A549 (cell line): ENCODE results near the gene PIGU. TPM values are rescaled to one million over a fixed set of nuclear protein-coding genes. Genes with fewer than 3 reads are reported as not detected.
A peak's percentile ranks its signal among the peaks of the same experiment; 100 is the strongest.

Experiments
- ATAC-seq, 2 experiments: fragments of 200-7000 bp in 1 of 2; fragments of >200 bp in 1 of 2; cut with Nextera tagmentation in 1 of 2; cut with Tn5 transposase in 1 of 2; 3 replicates each; pipeline versions ENCODE4 v1.8.0 to v1.9.1; 2018 to 2020; ENCODE audit warnings: mild to moderate bottlenecking in 1 of 2, moderate library complexity in 1 of 2
- CTCF ChIA-PET: fragments of 300-600 bp; sonication (Branson Sonifier 250); formaldehyde crosslinking; extraction: SDS; loops from one replicate; lab custom pipeline; 2021; ENCODE audit warnings: antibody characterized with exemption, inconsistent platforms; lab: Yijun Ruan, JAX
- POLR2A ChIA-PET: fragments of 350-600 bp; formaldehyde crosslinking; extraction: SDS; loops from one replicate; lab custom pipeline; 2021; ENCODE audit warnings: antibody characterized with exemption, inconsistent platforms; lab: Yijun Ruan, JAX
- DNase-seq, 2 experiments: peaks; one replicate each; pipeline versions ENCODE4 v3.0.0 to v3.0.0-alpha.2; 2011 to 2016; ENCODE audit warnings: low read depth in 1 of 2, low spot score in 1 of 2
- FAIRE-seq: peaks from 2 replicates; lab custom pipeline; 2011; peaks lifted over from hg19 to GRCh38; lab: Jason Lieb, UNC
- H3K27ac ChIP-seq, 2 experiments: fragments of >200 bp; sonication (Bioruptor Twin); formaldehyde crosslinking; 3 replicates each; pipeline ENCODE4 v1.5.1; 2016 to 2017
- H3K4me1 ChIP-seq: fragments of >200 bp; sonication (Bioruptor Twin); formaldehyde crosslinking; 3 replicates; pipeline ENCODE4 v1.6.1; 2016
- H3K4me2 ChIP-seq: fragments of >200 bp; sonication (Bioruptor Twin); formaldehyde crosslinking; 3 replicates; pipeline ENCODE4 v1.6.1; 2016
- H3K4me3 ChIP-seq: fragments of >200 bp; sonication (Bioruptor Twin); formaldehyde crosslinking; 3 replicates; pipeline ENCODE4 v1.5.1; 2016
- H3K9me3 ChIP-seq: fragments of >200 bp; sonication (Bioruptor Twin); formaldehyde crosslinking; 3 replicates; pipeline ENCODE4 v1.6.1; 2016
- CBX2 ChIP-seq: fragments of 200-600 bp; sonication (generic); IDR thresholded peaks from 2 replicates; pipeline ENCODE4 v1.6.1; 2016; ENCODE audit warnings: low read depth, mild to moderate bottlenecking, borderline replicate concordance
- CBX8 ChIP-seq: fragments of 200-600 bp; sonication (generic); IDR thresholded peaks from 2 replicates; pipeline ENCODE4 v1.6.1; 2016
- CEBPB ChIP-seq, 2 experiments: fragments of >200 bp in 1 of 2; sonication (Bioruptor Twin) in 1 of 2; formaldehyde crosslinking in 1 of 2; IDR thresholded peaks; 2 replicates each; pipeline ENCODE4 v1.6.1; 2012 to 2016
- CHD4 ChIP-seq: fragments of 200-600 bp; sonication (generic); IDR thresholded peaks from 2 replicates; pipeline ENCODE4 v1.6.1; 2016; ENCODE audit warnings: antibody characterized with exemption, mild to moderate bottlenecking, borderline replicate concordance
- E2F6 ChIP-seq: IDR thresholded peaks from 2 replicates; pipeline ENCODE4 v1.6.1; 2012; ENCODE audit warnings: low read depth, borderline replicate concordance
- EP300 ChIP-seq, 2 experiments: fragments of >200 bp; sonication (Bioruptor Twin); formaldehyde crosslinking; IDR thresholded peaks; 2 replicates in 1 of 2; 3 replicates in 1 of 2; pipeline ENCODE4 v1.6.1; 2016 to 2017
- HOXB13 ChIP-seq: fragments of 250-450 bp; sonication (Bioruptor Pico); IDR thresholded peaks from 2 replicates; pipeline ENCODE4 v1.5.0; 2020; ENCODE audit warnings: low read depth, mild to moderate bottlenecking, moderate library complexity
- JUN ChIP-seq, 2 experiments: fragments of >200 bp; sonication (Bioruptor Twin); formaldehyde crosslinking; IDR thresholded peaks; 2 replicates in 1 of 2; 3 replicates in 1 of 2; pipeline ENCODE4 v1.6.1; 2016 to 2017
- NFE2L2 ChIP-seq: fragments of 150-350 bp; conservative IDR thresholded peaks from 2 replicates; pipeline ENCODE4 v1.6.1; 2014; ENCODE audit warnings: low read length
- NPAS2 ChIP-seq: fragments of 250-450 bp; sonication (Bioruptor Pico); IDR thresholded peaks from 2 replicates; pipeline ENCODE4 v1.8.0; 2022; ENCODE audit warnings: mild to moderate bottlenecking, moderate library complexity, borderline replicate concordance
- NR3C1 ChIP-seq: fragments of >200 bp; sonication (Bioruptor Twin); formaldehyde crosslinking; IDR thresholded peaks from 3 replicates; pipeline ENCODE4 v1.6.1; 2017
- PHF8 ChIP-seq: fragments of 200-600 bp; sonication (generic); IDR thresholded peaks from 2 replicates; pipeline ENCODE4 v1.6.1; 2016; ENCODE audit warnings: low read depth, mild to moderate bottlenecking, antibody characterized with exemption, moderate library complexity, borderline replicate concordance
- RAD21 ChIP-seq, 2 experiments: fragments of >200 bp in 1 of 2; sonication (Bioruptor Twin) in 1 of 2; formaldehyde crosslinking in 1 of 2; IDR thresholded peaks in 1 of 2; conservative IDR thresholded peaks in 1 of 2; 2 replicates in 1 of 2; 3 replicates in 1 of 2; pipeline ENCODE4 v1.6.1; 2012 to 2018; ENCODE audit warnings: inconsistent platforms in 1 of 2
- RARB ChIP-seq: fragments of 250-450 bp; sonication (Bioruptor Pico); IDR thresholded peaks from 2 replicates; pipeline ENCODE4 v1.8.0; 2021; ENCODE audit warnings: mild to moderate bottlenecking, moderate library complexity
- RCOR1 ChIP-seq: fragments of 150-350 bp; IDR thresholded peaks from 2 replicates; pipeline ENCODE4 v1.6.1; 2014; ENCODE audit warnings: antibody characterized with exemption, low read length, low read depth
- RNF2 ChIP-seq: fragments of 200-600 bp; sonication (generic); IDR thresholded peaks from 2 replicates; pipeline ENCODE4 v1.6.1; 2016; ENCODE audit warnings: low read depth, mild to moderate bottlenecking, antibody characterized with exemption, moderate library complexity, borderline replicate concordance
- SMC3 ChIP-seq: fragments of >200 bp; sonication (Bioruptor Twin); formaldehyde crosslinking; IDR thresholded peaks from 3 replicates; pipeline ENCODE4 v1.6.1; 2018; ENCODE audit warnings: inconsistent platforms
- SREBF2 ChIP-seq: fragments of 450-650 bp; IDR thresholded peaks from 2 replicates; pipeline ENCODE4 v1.6.1; 2014; ENCODE audit warnings: mild to moderate bottlenecking, moderate library complexity
- USF2 ChIP-seq: fragments of 450-650 bp; IDR thresholded peaks from 2 replicates; pipeline ENCODE4 v1.6.1; 2014; ENCODE audit warnings: antibody characterized with exemption
- ZNF302 ChIP-seq: fragments of 250-450 bp; sonication (Bioruptor Pico); IDR thresholded peaks from 2 replicates; pipeline ENCODE4 v1.9.0; 2021; ENCODE audit warnings: inconsistent platforms, mild to moderate bottlenecking, moderate library complexity
- whole genome bisulfite sequencing: methylation state at CpG from one replicate; pipeline ENCODE4 v1.1.6; 2017; ENCODE audit errors: missing lambda C conversion rate; 5-methylcytosine and 5-hydroxymethylcytosine counted together
- polyA plus RNA-seq, 4 experiments: library from polyadenylated mRNA; depleted of rRNA in 3 of 4; stranded (reverse); fragments of >200 nt; fragmentation: RNase III in 1 of 4; extraction: RNeasy Plus Mini Kit Qiagen cat#74134 plus additional on column Dnase treatment in 1 of 4; gene quantifications; 2 replicates in 3 of 4; 3 replicates in 1 of 4; pipeline ENCODE4 v1.2.3, GENCODE V29; 2011 to 2017
- TF ChIP-seq, protein P1 (sequence below): fragments of 250-450 bp; sonication (Bioruptor Pico); IDR thresholded peaks from 2 replicates; pipeline ENCODE4 v1.5.0; 2020; ENCODE audit warnings: low read depth, mild to moderate bottlenecking, moderate library complexity
- TF ChIP-seq, protein P2 (sequence below): fragments of >200 bp; sonication (Bioruptor Twin); formaldehyde crosslinking; IDR thresholded peaks from 3 replicates; pipeline ENCODE4 v1.5.1; 2016
- TF ChIP-seq, protein P3 (sequence below): fragments of >200 bp; sonication (Bioruptor Twin); formaldehyde crosslinking; IDR thresholded peaks from 2 replicates; pipeline ENCODE4 v1.6.1; 2016
- TF ChIP-seq, protein P4 (sequence below): fragments of 250-450 bp; sonication (Bioruptor Pico); IDR thresholded peaks from 2 replicates; pipeline ENCODE4 v1.5.0; 2021; ENCODE audit warnings: mild to moderate bottlenecking, moderate library complexity, borderline replicate concordance

Gene PIGU
- polyA plus RNA-seq, 2 of the 4 experiments (the other 2 are of a cell fraction), result 27.8 to 103 TPM

DNA sequence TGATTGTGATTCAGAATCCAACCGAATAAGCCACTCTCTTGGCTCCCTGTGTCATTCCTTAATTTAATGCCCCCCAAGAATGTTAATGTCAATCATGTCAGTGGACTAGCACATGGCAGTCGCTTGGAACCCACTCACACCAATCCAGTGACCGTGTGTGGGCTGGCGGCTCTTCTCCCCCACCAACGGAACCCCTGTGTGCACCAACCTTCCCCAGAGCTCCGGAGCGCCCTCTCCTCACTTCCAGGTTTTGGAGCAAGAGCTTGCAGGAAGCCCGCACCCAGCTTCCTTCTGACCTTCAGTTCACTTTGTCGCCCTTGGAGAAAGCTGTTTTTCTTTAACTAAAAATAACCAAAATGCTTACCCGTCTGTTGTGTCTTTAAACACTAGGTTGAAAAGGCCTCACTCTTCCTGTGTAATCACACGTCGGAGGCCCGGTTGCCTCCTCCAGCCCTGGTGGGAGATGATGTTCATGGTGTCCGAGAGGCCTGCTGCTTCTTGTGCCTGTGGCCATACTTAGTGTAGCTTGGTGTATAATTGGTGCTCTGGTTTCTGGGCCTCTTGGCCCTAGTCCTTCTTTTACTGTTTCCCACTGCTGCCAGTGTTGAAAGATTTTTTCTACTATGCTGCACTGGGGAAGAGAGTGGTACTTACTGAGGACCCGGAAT lies 136.2 kb downstream of the PIGU start:
- Histone ChIP-seq H3K4me3 (no peak overlapping the region), H3K27ac (no peak overlapping the region), H3K9me3 (no peaks in the 10 kb centered on the region)
- WGBS, result 94% methylated on average over 15 of the region's 15 CpGs
- CTCF ChIA-PET, result interaction anchor here (1.8 to 5.3 kb wide), 3 partner anchors 10 to 228 kb away, joined by 7 to 35 read pairs (median 22); no protein-coding TSS in a partner anchor
- no peak for ATAC-seq
- TF ChIP-seq NPAS2 (CRISPR knock-in tag), result no peak
- TF ChIP-seq, all 56 proteins: peak for 0
- DNase-seq, result no peak
- POLR2A ChIA-PET, result no interaction called here
- H3K4me1 ChIP-seq, result no peaks in the 10 kb centered on the region
- H3K4me2 ChIP-seq, result no peak overlapping the region
- no peak for FAIRE-seq

- DNase-seq, result no peak
- POLR2A ChIA-PET, result no interaction called here
- TF ChIP-seq SMC3 (no peak), ZNF302 (CRISPR knock-in tag) (no peak), RNF2 (no peak), CEBPB (IDR thresholded peaks at IDR 0.05) (no peak), E2F6 (no peak), NR3C1 (no peak), RARB (CRISPR knock-in tag) (no peak), CBX8 (no peak), PHF8 (no peak), SREBF2 (no peak), CHD4 (no peak), HOXB13 (CRISPR knock-in tag) (no peak), CBX2 (no peak), USF2 (no peak), NFE2L2 (no peak)
- TF ChIP-seq, protein P1, sequence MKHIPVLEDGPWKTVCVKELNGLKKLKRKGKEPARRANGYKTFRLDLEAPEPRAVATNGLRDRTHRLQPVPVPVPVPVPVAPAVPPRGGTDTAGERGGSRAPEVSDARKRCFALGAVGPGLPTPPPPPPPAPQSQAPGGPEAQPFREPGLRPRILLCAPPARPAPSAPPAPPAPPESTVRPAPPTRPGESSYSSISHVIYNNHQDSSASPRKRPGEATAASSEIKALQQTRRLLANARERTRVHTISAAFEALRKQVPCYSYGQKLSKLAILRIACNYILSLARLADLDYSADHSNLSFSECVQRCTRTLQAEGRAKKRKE, result no peak
These were observed 137.1 kb downstream of the PIGU start for GRCh38 chr20:34539756-34540155.

GRCh38 chr20:34538671-34539123 lies 138.2 kb downstream of the PIGU start:
- 35% methylated on average over 5 of the region's 5 CpGs for WGBS
- TF ChIP-seq, protein P2, sequence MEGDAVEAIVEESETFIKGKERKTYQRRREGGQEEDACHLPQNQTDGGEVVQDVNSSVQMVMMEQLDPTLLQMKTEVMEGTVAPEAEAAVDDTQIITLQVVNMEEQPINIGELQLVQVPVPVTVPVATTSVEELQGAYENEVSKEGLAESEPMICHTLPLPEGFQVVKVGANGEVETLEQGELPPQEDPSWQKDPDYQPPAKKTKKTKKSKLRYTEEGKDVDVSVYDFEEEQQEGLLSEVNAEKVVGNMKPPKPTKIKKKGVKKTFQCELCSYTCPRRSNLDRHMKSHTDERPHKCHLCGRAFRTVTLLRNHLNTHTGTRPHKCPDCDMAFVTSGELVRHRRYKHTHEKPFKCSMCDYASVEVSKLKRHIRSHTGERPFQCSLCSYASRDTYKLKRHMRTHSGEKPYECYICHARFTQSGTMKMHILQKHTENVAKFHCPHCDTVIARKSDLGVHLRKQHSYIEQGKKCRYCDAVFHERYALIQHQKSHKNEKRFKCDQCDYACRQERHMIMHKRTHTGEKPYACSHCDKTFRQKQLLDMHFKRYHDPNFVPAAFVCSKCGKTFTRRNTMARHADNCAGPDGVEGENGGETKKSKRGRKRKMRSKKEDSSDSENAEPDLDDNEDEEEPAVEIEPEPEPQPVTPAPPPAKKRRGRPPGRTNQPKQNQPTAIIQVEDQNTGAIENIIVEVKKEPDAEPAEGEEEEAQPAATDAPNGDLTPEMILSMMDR, result peak; percentile 72
- TF ChIP-seq EP300 (IDR thresholded peaks at IDR 0.05) (no peak), RAD21 (conservative IDR thresholded peaks at IDR 0.05 in 1 of 2, IDR thresholded peaks at IDR 0.05 in 1 of 2) (peak; percentile 49 to 59), JUN (IDR thresholded peaks at IDR 0.05) (no peak), SMC3 (peak; percentile 65), RARB (CRISPR knock-in tag) (0 out of 2 replicates have a peak, but pooled peaks have one; percentile 60), RCOR1 (no peak)
- TF ChIP-seq, protein P3, sequence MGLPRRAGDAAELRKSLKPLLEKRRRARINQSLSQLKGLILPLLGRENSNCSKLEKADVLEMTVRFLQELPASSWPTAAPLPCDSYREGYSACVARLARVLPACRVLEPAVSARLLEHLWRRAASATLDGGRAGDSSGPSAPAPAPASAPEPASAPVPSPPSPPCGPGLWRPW, result no peak
- TF ChIP-seq, protein P4, sequence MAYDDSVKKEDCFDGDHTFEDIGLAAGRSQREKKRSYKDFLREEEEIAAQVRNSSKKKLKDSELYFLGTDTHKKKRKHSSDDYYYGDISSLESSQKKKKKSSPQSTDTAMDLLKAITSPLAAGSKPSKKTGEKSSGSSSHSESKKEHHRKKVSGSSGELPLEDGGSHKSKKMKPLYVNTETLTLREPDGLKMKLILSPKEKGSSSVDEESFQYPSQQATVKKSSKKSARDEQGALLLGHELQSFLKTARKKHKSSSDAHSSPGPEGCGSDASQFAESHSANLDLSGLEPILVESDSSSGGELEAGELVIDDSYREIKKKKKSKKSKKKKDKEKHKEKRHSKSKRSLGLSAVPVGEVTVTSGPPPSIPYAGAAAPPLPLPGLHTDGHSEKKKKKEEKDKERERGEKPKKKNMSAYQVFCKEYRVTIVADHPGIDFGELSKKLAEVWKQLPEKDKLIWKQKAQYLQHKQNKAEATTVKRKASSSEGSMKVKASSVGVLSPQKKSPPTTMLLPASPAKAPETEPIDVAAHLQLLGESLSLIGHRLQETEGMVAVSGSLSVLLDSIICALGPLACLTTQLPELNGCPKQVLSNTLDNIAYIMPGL (CRISPR knock-in tag), result no peak
- peak; percentile 52 to 69; a peak in 3 of 6 replicates for ATAC-seq
- H3K4me3 ChIP-seq, result no peak overlapping the region
- no peaks in the 10 kb centered on the region for H3K9me3 ChIP-seq
- POLR2A ChIA-PET, result interaction anchor here (1.3 kb wide), 1 partner anchor 23 kb away, joined by 3 read pairs; the partner anchor contains the start of gene DYNLRB1
- CTCF ChIA-PET, result interaction anchor here (0.6 to 5.3 kb wide), 23 partner anchors 8 to 348 kb away, joined by 3 to 35 read pairs (median 4); no protein-coding TSS in a partner anchor
- no peak for FAIRE-seq
- DNase-seq, result peak in 1 of 2 experiments; percentile 64
- H3K27ac ChIP-seq, result no peak overlapping the region
- H3K4me2 ChIP-seq, result no peak overlapping the region
- no peaks in the 10 kb centered on the region for H3K4me1 ChIP-seq

More at GRCh38 chr20:34539756-34540155, 137.1 kb downstream of the PIGU start:
- WGBS, result 96% methylated on average over 8 of the region's 8 CpGs
- no peaks in the 10 kb centered on the region for H3K9me3 ChIP-seq
- no peaks in the 10 kb centered on the region for H3K4me1 ChIP-seq
- ATAC-seq, result no peak
- no peak overlapping the region for H3K27ac ChIP-seq
- H3K4me3 ChIP-seq, result no peak overlapping the region
- H3K4me2 ChIP-seq, result no peak overlapping the region
- CTCF ChIA-PET, result interaction anchor here (0.5 to 5.3 kb wide), 12 partner anchors 9 to 826 kb away, joined by 3 to 35 read pairs (median 4); no protein-coding TSS in a partner anchor
- FAIRE-seq, result no peak
